Measurements from ENCODE around the gene TIE1.

Gene TIE1

DNA sequence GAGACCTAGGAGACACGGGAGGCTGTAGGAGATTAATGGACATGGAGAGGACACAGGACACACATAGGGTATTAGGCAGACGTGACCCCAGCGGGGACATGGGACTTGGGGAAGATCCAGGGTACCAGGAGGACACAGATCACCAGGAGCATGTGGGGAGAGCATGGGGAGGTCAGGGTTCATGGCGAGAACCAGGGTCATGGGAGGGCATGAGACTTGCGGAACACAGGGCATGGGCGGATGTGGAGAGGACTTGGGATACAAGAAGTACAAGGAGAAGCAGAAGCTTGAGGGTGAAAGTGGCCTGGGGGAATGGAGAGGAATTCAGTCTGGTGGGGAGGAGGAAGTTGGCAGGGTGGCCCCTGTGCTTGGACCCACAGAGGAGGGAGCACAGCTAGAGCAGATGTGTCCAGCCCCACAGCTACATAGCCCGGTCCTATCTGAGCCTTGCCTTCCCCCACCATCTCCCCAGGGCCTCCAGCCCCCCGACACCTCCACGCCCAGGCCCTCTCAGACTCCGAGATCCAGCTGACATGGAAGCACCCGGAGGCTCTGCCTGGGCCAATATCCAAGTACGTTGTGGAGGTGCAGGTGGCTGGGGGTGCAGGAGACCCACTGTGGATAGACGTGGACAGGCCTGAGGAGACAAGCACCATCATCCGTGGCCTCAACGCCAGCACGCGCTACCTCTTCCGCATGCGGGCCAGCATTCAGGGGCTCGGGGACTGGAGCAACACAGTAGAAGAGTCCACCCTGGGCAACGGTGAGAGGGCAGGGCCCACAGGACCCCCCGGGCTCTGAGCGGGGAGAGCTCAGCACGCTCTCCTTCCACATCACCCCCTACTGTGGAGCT, 12.1 kb downstream of the TIE1 start:
- DNase-seq: no peak

DNA sequence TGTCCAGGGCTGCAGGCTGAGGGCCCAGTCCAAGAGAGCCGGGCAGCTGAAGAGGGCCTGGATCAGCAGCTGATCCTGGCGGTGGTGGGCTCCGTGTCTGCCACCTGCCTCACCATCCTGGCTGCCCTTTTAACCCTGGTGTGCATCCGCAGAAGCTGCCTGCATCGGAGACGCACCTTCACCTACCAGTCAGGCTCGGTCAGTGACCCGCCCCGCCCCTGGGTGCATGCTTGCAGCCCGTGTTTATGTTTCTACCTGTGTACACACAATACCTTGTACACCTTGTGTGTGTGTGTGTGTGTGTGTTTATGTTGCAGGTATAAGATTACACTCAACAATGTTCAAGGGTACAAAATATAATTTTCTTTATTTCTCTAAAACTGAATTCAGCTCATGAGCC, 13.0 kb downstream of the TIE1 start:
- DNase-seq: no peak

DNA sequence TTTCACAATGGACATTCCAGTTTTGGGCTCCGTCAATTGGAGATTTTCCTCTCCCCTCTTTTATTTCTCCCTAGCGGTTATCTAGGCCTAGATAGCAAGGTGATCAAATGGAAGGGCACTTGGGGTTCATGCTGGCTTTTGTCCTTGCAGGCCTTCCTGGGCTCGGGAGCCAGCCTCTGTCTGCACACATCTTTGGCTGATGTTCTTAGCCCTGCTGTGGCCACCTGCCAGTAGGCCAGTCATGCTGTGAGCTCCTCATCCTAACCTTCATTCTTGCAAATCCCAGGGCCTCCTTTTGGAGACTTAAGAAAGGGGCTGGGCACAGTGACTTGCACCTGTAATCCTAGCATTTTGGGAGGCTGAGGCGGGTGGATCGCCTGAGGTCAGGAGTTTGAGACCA, 13.5 kb downstream of the TIE1 start:
- no peak for DNase-seq

DNA sequence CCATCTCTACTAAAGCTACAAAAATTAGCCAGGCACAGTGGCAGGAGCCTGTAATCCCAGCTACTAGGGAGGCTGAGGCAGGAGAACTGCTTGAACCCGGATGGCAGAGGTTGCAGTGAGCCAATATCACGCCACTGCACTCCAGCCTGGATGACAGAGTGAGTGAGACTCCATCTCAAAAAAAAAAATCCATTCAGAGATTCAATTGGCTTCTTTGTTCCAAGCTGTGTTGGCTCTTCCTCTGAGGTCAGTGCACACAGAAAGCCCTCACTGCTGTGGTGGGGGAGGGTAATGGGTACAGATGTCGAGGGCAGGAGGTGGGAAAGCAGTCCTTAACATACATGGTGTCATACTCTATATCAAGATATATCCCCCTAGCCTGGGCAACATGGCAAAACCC, 14.7 kb downstream of the TIE1 start:
- no peak for DNase-seq

DNA sequence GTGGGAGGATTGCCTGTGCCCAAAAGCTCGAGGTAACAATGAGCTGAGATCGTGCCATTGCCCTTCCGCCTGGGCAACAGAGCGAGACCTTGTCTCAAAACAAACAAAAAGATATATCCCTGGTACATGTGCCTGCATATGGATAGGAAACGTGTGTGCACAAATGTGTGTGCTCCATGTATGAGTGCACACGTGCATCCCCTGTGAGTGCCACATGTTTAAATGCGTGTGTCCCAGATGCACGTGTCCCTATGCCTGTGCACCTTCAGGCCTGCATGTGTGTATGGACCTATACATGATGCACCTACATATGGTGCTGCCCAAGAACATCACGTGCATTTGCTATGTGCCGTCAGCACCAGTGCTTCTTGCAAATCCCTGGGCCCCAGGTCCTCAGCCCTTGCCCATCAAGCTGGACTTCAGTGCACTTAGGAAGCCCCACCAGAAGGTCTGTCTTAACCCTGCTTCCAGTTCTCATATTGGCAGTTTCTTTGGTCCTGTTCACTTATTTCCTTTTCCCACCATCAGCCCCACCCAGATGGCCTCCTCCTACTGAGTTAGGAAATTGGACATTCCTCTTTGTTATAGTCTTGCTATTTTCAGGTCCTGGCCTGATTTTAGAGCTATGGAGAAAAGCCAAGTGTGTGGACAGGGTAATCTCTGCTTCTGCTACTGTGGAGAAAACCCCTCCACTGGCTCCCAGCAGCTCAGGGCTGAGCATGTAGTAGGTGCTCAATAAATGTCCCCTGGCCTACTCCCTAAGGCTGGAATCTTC, 15.4 kb downstream of the TIE1 start:
- DNase-seq: no peak

DNA sequence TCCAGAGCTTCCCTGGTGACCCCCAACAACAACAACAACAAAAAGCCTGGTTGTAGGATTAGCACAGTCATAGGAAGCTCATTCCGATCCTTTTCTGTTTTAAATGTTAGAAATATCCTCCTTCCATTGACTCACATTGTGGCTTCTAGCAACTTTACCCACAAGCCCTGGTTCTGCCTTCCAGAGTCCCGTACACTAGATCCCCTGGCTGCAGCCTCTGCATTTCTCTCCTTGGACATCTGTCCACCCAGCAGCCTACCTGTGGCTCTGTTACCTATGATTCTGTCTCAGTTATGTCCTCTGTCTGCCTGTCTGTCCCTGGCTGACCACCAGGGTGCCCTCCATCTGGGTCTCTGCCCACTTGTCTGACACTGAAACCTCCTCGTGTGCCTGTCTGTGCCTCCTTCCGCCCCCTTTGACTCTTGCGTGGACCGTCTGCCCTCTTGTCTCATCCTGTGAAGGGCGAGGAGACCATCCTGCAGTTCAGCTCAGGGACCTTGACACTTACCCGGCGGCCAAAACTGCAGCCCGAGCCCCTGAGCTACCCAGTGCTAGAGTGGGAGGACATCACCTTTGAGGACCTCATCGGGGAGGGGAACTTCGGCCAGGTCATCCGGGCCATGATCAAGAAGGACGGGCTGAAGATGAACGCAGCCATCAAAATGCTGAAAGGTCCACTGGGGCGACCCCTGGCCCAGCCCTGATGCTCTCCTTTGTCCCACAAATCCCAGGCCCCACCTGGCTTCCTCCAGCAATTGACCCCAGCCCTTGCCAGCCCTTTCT, 16.1 kb downstream of the TIE1 start:
- DNase-seq: no peak

DNA sequence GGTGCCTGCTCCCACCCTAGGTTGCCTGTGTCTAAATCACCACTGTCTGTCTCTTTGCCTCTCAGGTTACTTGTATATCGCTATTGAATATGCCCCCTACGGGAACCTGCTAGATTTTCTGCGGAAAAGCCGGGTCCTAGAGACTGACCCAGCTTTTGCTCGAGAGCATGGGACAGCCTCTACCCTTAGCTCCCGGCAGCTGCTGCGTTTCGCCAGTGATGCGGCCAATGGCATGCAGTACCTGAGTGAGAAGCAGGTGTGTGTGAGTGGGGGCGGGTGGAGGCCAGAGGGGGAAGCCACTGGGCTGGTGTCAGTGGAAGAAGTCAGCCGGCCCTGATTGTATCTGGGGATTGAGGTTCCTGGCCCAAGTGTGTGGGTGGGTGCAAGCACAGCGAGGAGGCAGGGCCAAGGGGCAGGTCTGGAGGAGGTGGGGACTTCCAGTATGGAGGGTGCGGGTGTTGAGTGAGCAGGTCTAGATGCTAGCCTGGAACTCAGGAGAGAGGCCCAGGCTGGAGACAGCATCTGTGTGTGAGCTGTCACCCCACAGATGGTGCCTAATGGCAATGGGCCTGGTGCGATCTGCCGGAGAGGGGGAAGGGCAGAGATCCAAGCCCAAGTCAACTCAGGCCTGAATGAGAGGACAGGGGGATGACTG, 17.2 kb downstream of the TIE1 start:
- DNase-seq: no peak

DNA sequence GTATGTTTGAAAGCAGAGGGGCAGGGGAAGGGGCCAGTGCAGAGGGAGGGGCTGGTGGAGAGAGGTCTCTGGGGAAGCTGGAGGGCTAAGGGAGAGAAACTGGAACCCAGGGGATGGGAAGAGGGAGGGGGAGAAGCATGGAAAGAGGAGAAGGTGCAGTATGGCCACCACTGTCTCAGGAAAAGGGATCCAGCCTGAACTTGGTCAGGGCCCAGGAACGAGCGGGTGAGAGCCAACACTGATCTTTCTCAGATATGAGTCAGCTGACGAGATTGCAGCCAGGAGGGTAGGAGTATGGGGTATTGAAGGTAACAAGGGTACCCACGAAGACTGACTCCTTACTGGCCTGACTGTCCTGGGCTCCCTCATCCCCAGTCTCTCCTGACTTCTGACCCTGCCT, 18.0 kb downstream of the TIE1 start:
- DNase-seq: no peak

DNA sequence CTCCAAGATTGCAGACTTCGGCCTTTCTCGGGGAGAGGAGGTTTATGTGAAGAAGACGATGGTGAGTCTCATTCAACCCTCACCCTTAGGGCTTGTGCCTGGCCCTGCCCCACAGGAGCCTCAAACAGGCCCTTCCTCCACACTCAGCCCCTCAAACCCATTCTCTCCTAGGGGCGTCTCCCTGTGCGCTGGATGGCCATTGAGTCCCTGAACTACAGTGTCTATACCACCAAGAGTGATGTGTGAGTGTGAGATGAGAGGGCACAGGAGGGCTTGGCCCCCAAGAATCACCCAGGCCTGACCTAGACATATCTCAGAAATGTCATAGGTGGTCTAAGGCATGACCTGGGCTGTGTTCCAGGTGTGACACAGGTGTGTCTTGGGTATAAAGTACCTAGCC, 18.5 kb downstream of the TIE1 start:
- DNase-seq: no peak

DNA sequence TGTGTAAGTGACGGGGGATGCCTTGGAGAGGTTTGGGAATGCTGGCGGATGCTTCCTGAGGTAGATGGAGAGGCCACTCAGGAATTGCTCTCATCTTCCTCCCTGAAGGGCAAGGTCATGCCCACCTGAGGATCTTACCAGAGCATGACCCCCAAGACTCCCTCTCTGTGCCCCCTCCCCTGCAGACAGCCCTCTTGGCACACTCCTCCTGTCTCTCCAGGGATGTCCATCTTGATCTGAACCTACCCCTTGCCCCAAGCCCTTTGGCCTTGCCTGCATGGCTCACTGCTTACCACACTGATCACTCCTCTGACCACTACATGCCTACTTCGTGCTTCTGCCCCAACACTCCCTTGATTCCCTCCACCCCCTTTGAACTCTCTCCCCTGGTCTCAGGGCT, 19.0 kb downstream of the TIE1 start:
- DNase-seq: no peak

DNA sequence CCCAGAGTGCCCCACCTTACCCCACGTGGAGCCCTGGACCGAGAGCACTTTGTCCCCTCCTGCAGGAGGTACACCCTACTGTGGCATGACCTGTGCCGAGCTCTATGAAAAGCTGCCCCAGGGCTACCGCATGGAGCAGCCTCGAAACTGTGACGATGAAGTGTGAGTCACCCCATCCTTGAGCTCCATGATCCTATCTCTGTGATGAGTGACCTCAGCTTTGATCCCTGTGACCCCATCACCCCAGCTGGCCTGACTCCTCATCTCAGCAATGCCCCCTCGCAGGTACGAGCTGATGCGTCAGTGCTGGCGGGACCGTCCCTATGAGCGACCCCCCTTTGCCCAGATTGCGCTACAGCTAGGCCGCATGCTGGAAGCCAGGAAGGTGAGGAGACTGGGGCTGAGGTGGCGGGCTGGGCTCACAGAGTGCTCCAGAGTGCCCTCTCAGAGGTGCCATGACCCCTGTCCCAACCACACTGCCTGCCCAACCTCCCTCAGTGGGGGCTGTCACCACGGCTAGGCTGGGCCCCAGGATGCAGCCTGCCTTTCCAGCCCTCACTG, 20.6 kb downstream of the TIE1 start:
- no peak for DNase-seq

DNA sequence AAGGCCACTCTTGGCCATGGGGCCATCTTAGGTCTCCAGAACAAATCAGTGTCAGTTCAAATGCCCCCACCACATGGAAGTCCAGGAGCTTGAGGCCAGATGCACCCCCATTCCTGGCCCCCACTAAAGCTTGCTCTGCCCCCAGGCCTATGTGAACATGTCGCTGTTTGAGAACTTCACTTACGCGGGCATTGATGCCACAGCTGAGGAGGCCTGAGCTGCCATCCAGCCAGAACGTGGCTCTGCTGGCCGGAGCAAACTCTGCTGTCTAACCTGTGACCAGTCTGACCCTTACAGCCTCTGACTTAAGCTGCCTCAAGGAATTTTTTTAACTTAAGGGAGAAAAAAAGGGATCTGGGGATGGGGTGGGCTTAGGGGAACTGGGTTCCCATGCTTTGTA, 21.7 kb downstream of the TIE1 start:
- DNase-seq: no peak

DNA sequence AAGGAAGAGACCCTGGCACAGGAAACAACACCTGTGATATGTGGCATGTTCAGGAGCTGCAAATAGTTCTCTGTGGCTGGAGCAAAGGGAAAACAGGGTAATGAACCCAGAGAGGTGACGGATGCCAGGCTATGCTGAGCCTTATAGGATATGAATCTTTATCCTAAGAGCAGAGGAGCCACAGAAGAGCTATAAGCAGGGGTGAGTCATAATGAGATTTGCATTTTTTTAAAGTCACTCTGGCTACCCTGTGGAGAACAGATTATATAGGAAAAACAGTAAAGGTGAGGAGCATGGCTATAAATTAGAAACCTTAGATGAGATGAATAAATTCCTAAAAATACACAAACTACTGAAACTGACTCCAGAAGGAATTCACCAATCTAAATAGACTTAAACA, 24.0 kb downstream of the TIE1 start:
- no peak for DNase-seq

DNA sequence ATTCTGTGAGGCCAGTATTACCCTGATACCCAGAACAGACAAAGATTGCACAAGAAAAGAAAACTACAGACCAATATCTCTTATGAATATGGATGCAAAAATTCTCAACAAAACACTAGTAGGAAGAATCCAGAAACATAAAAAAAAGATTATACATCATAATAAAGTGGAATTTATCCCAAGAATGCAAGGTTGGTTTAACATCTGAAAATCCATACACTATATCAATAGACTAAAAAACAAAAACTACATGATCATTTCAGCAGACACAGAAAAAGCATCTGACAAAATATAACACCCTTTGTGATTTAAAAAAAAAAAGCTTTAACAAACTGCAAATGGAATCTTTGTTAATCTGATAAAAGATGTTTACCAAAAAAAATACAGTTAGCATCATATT, 24.6 kb downstream of the TIE1 start:
- no peak for DNase-seq

DNA sequence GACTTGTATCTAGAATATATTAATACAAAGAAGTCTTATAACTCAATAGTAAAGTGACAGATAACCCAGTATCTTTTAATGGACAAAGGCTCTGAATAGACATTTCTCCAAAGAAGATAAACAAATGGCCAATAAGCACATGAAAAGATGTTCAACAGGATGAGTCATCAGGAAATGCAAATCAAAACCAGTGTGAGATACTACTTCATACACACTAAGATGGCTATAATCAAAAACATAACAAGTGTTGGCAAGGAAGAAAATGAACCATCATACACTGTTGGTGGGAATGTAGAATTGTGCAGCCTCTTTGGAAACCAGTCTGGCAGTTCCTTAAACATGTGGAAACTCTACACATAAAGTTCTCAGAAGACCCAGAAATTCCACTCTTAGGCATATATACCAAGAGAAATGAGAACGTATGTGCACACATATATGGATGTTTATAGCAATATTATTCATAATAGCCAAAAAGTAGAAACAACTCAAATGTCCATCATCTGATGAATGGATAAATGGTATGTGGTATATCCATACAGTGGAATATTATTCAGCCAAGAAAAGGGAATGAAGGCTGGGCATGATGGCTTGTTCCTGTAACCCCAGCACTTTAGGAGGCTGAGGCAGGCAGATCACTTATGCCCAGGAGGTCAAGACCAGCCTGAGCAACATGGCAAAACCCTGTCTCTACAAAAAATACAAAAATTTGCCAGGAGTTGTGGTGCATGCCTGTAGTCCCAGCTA, 26.9 kb downstream of the TIE1 start:
- DNase-seq: peak; percentile 27

DNA sequence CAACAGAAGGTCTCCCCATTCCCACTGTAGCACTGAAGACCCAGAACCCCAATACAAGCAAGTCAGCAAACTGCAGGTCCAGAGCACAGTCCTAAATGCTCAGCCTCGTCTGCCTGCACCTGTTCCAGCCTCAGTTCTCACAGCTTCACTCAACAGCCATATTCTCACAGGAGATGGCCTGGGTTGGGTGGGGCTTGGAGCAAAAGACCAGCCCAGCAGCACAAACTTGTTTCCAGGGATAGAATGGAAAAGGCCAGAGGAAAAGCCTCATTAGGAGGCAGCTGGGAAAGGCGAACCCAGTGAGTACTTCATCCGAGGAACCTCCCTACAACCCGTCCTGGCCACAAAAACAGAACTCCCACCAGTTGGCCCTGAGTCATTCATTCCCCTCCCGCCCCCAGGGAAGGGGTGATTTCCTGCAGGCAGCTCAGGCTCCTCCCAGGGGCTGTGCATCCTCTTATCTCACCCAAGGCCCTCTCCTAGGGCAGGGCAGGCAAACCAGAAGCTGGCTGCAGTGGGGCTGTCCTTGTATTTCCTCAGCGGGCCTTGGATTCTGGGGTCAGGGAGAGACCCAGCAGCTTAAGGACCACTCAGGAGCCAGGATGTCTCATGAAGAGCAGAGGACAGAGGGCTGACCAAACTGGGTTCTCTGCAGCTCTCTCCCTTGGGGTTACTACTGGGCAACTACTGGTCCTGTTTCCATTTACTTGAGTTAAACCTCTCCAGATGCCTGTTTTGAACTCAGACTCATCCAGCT, 29.4 kb downstream of the TIE1 start:
- DNase-seq: peak; percentile 90

DNA sequence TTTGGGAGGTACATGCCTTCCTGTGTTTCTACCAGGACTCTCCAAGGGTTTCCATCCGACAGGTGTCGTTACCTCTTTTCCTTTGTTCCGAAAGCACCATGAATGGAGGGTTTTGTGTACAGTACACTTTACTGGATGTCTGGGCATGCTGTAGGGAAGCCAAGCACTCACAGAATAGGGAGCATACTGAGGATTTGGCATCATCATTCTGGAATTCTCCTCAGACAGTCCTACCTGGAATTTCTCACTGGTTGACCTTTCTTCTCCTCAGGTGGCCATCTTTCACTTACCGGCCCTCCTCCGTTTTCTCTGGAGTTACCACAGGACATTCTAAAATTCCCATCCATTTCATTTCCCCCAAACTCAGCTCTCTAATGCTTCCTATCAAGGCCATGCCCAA, 30.9 kb downstream of the TIE1 start:
- DNase-seq: no peak

DNA sequence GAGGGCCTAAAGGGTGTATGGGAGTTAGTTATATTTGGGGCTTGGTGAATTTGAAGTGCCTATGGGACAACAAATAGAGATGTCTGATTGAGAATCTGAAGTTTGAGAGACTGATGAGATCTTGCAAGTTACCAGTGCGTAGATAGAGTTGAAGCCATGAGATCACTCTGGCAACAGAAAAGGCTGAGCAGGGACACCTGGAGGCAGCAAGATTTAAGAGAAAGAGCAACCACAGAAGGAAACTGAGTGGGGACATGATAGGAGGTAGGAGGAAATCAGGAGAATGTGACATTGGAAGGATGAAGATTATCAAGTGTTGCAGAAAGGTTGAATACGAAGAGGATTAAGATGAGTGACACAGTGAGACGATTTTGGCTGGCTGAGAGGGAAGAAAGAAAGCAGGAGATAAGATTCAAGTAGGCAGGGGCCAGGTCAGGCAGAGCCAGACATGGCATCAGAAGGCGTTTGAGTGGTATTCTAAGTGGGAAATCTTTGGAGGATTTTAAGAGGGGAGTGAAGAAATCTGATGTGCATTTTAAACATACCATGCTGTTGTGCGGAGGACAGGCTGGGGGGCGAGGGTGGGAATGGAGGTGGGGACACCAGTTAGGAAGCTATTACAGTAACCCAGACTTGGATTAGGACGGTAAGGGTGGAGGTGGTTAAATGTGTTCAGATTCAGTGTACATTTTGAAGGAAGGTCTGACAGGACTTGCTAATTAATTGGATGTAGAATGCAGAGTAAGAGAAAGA, 33.8 kb downstream of the TIE1 start:
- DNase-seq: no peak

DNA sequence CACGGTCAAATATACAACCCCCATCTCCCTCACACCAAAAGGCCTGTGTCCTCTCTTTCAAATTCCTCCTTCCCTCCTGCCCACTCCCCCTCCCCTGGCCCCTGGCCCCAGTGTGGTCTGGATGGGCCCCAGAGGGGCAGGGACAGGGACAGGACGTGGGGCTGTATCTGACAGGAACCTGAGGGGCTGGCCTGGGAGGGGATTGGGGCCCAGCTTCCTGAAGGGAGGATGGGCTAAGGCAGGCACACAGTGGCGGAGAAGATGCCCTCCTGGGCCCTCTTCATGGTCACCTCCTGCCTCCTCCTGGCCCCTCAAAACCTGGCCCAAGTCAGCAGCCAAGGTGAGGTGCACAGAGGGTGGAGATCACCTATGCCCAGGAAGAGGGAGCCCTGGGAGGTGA, 36.8 kb downstream of the TIE1 start, which contains the start of gene MPL:
Gene MPL, plus strand, starts transcription at position 231 of the 400 bp plus-strand sequence. Its CDS starts 31 bp downstream, at position 262.
- no peak for DNase-seq

DNA sequence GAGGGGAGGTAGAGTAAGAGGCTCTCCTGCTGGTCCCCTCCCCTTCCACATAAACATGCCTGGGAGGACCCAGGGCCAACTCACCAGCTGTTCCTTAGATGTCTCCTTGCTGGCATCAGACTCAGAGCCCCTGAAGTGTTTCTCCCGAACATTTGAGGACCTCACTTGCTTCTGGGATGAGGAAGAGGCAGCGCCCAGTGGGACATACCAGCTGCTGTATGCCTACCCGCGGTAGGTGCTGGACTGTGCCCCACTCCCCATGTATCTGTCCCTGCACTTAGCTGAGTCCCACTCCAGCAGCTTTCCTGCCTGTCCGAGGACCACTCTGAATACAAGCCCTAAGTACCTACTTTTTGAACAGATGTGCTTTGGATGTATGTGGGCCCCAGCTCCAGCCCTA, 37.2 kb downstream of the TIE1 start:
- no peak for DNase-seq
